ENCODE measurements around the gene VAV2.

VAV2 gene

GRCh38 chr9:133918111-133918813, 73.9 kb downstream of the VAV2 start:
- Histone ChIP-seq H2BK12ac (ENCODE audit: low read length) (no peak overlapping the region), H2AFZ (ENCODE audit: insufficient read depth, low read length, poor library complexity) (no peak overlapping the region), H3K4me2 (ENCODE audit: low read length) (no peak overlapping the region), H2AK5ac (ENCODE audit: low read length) (no peak overlapping the region), H4K8ac (ENCODE audit: low read depth, low read length) (peak overlapping the region; percentile 15), H3K9ac (ENCODE audit: low read length) (no peak overlapping the region), H3K4me3 (ENCODE audit: low read depth, low read length) (no peak overlapping the region), H3K9me3 (ENCODE audit: insufficient read depth, low read depth, low read length) (peaks cover 5% of the 10 kb centered on the region), H3K4ac (ENCODE audit: low read depth, low read length) (peak overlapping the region; percentile 80), H3K79me2 (ENCODE audit: control insufficient read depth, insufficient read depth, low read length, poor library complexity) (peaks cover 39% of the 10 kb centered on the region), H3K4me1 (ENCODE audit: control insufficient read depth in 1 of 2, insufficient read depth in 2 of 2, low read length in 2 of 2) (peaks cover 12 to 28% of the 10 kb centered on the region in 2 experiments), H2BK5ac (ENCODE audit: low read depth, low read length, poor library complexity) (no peak overlapping the region), H3K36me3 (ENCODE audit: control insufficient read depth in 1 of 2, insufficient read depth in 2 of 2, low read length in 2 of 2) (peaks cover 16 to 34% of the 10 kb centered on the region in 2 experiments), H3K23ac (ENCODE audit: low read length) (no peak overlapping the region), H3K27ac (ENCODE audit: low read depth, low read length) (no peak overlapping the region), H3K18ac (ENCODE audit: low read length) (no peak overlapping the region), H2BK120ac (ENCODE audit: insufficient read depth, low read length, poor library complexity) (no peak overlapping the region), H4K91ac (ENCODE audit: low read depth, low read length) (no peak overlapping the region), H3K14ac (ENCODE audit: low read length) (no peak overlapping the region), H3K79me1 (ENCODE audit: low read length) (peaks cover 5% of the 10 kb centered on the region), H3K27me3 (ENCODE audit: insufficient read depth, low read length) (no peaks in the 10 kb centered on the region), H4K12ac (ENCODE audit: low read depth, low read length) (no peak overlapping the region)
- WGBS (ENCODE audit: extremely low coverage, insufficient coverage, insufficient read length): no CpG with 5 or more reads among the region's 24 CpGs
- DNase-seq: no peak

- H3K4ac ChIP-seq (ENCODE audit: low read depth, low read length): peak overlapping the region; percentile 38
- no peaks in the 10 kb centered on the region for H3K27me3 ChIP-seq (ENCODE audit: insufficient read depth, low read length)
- H3K79me1 ChIP-seq (ENCODE audit: low read length): peaks cover 5% of the 10 kb centered on the region
- H4K12ac ChIP-seq (ENCODE audit: low read depth, low read length): no peak overlapping the region
- H4K91ac ChIP-seq (ENCODE audit: low read depth, low read length): no peak overlapping the region
- H3K18ac ChIP-seq (ENCODE audit: low read length): peak overlapping the region; percentile 2
- peaks cover 13 to 28% of the 10 kb centered on the region in 2 experiments for H3K4me1 ChIP-seq (ENCODE audit: control insufficient read depth in 1 of 2, insufficient read depth in 2 of 2, low read length in 2 of 2)
- H3K36me3 ChIP-seq (ENCODE audit: control insufficient read depth in 1 of 2, insufficient read depth in 2 of 2, low read length in 2 of 2): peaks cover 23 to 41% of the 10 kb centered on the region in 2 experiments
- no peak overlapping the region for H2AK5ac ChIP-seq (ENCODE audit: low read length)
- no peak overlapping the region for H3K14ac ChIP-seq (ENCODE audit: low read length)
- H3K9ac ChIP-seq (ENCODE audit: low read length): no peak overlapping the region
- no peak overlapping the region for H2BK5ac ChIP-seq (ENCODE audit: low read depth, low read length, poor library complexity)
- WGBS (ENCODE audit: extremely low coverage, insufficient coverage, insufficient read length): no CpG with 5 or more reads among the region's 5 CpGs
- H3K9me3 ChIP-seq (ENCODE audit: insufficient read depth, low read depth, low read length): peaks cover 5% of the 10 kb centered on the region
- H2AFZ ChIP-seq (ENCODE audit: insufficient read depth, low read length, poor library complexity): no peak overlapping the region
- H3K27ac ChIP-seq (ENCODE audit: low read depth, low read length): no peak overlapping the region
- H3K4me3 ChIP-seq (ENCODE audit: low read depth, low read length): no peak overlapping the region
- H3K79me2 ChIP-seq (ENCODE audit: control insufficient read depth, insufficient read depth, low read length, poor library complexity): peaks cover 44% of the 10 kb centered on the region
- H3K4me2 ChIP-seq (ENCODE audit: low read length): no peak overlapping the region
- no peak overlapping the region for H4K8ac ChIP-seq (ENCODE audit: low read depth, low read length)
- H3K23ac ChIP-seq (ENCODE audit: low read length): no peak overlapping the region
- no peak overlapping the region for H2BK12ac ChIP-seq (ENCODE audit: low read length)
- no peak overlapping the region for H2BK120ac ChIP-seq (ENCODE audit: insufficient read depth, low read length, poor library complexity)
- DNase-seq: no peak
Measured at GRCh38 chr9:133917375-133917774, 74.7 kb downstream of the VAV2 start.

GRCh38 chr9:133916159-133916541, 76.0 kb downstream of the VAV2 start:
- no peak for DNase-seq
- Histone ChIP-seq H4K91ac (ENCODE audit: low read depth, low read length) (no peak overlapping the region), H3K9me3 (ENCODE audit: insufficient read depth, low read depth, low read length) (peaks cover 5% of the 10 kb centered on the region), H3K4me2 (ENCODE audit: low read length) (no peak overlapping the region), H3K23ac (ENCODE audit: low read length) (no peak overlapping the region), H3K14ac (ENCODE audit: low read length) (no peak overlapping the region), H3K79me1 (ENCODE audit: low read length) (peaks cover 5% of the 10 kb centered on the region), H2BK120ac (ENCODE audit: insufficient read depth, low read length, poor library complexity) (no peak overlapping the region), H3K27ac (ENCODE audit: low read depth, low read length) (no peak overlapping the region), H3K18ac (ENCODE audit: low read length) (no peak overlapping the region), H3K9ac (ENCODE audit: low read length) (no peak overlapping the region), H2AFZ (ENCODE audit: insufficient read depth, low read length, poor library complexity) (no peak overlapping the region), H3K27me3 (ENCODE audit: insufficient read depth, low read length) (no peaks in the 10 kb centered on the region), H2BK12ac (ENCODE audit: low read length) (no peak overlapping the region), H3K36me3 (ENCODE audit: control insufficient read depth in 1 of 2, insufficient read depth in 2 of 2, low read length in 2 of 2) (peaks cover 21 to 38% of the 10 kb centered on the region in 2 experiments), H4K12ac (ENCODE audit: low read depth, low read length) (no peak overlapping the region), H2BK5ac (ENCODE audit: low read depth, low read length, poor library complexity) (no peak overlapping the region), H3K4me3 (ENCODE audit: low read depth, low read length) (no peak overlapping the region), H3K4me1 (ENCODE audit: control insufficient read depth in 1 of 2, insufficient read depth in 2 of 2, low read length in 2 of 2) (peaks cover 22 to 37% of the 10 kb centered on the region in 2 experiments), H3K4ac (ENCODE audit: low read depth, low read length) (peak overlapping the region; percentile 4), H4K8ac (ENCODE audit: low read depth, low read length) (no peak overlapping the region), H3K79me2 (ENCODE audit: control insufficient read depth, insufficient read depth, low read length, poor library complexity) (peaks cover 48% of the 10 kb centered on the region), H2AK5ac (ENCODE audit: low read length) (no peak overlapping the region)
- no CpG with 5 or more reads among the region's 16 CpGs for WGBS (ENCODE audit: extremely low coverage, insufficient coverage, insufficient read length)

- no peak overlapping the region for H2AFZ ChIP-seq (ENCODE audit: insufficient read depth, low read length, poor library complexity)
- no peak overlapping the region for H3K4me2 ChIP-seq (ENCODE audit: low read length)
- H4K12ac ChIP-seq (ENCODE audit: low read depth, low read length): no peak overlapping the region
- no peak overlapping the region for H3K9ac ChIP-seq (ENCODE audit: low read length)
- H3K14ac ChIP-seq (ENCODE audit: low read length): no peak overlapping the region
- H3K79me2 ChIP-seq (ENCODE audit: control insufficient read depth, insufficient read depth, low read length, poor library complexity): peaks cover 48% of the 10 kb centered on the region
- no peak overlapping the region for H4K91ac ChIP-seq (ENCODE audit: low read depth, low read length)
- H4K8ac ChIP-seq (ENCODE audit: low read depth, low read length): no peak overlapping the region
- H2BK120ac ChIP-seq (ENCODE audit: insufficient read depth, low read length, poor library complexity): no peak overlapping the region
- H3K23ac ChIP-seq (ENCODE audit: low read length): peak overlapping the region; percentile 1
- H3K4me1 ChIP-seq (ENCODE audit: control insufficient read depth in 1 of 2, insufficient read depth in 2 of 2, low read length in 2 of 2): peaks cover 22 to 37% of the 10 kb centered on the region in 2 experiments
- H3K27me3 ChIP-seq (ENCODE audit: insufficient read depth, low read length): no peaks in the 10 kb centered on the region
- H3K36me3 ChIP-seq (ENCODE audit: control insufficient read depth in 1 of 2, insufficient read depth in 2 of 2, low read length in 2 of 2): peaks cover 17 to 36% of the 10 kb centered on the region in 2 experiments
- H2BK5ac ChIP-seq (ENCODE audit: low read depth, low read length, poor library complexity): no peak overlapping the region
- no peak overlapping the region for H2BK12ac ChIP-seq (ENCODE audit: low read length)
- H3K4ac ChIP-seq (ENCODE audit: low read depth, low read length): no peak overlapping the region
- H3K18ac ChIP-seq (ENCODE audit: low read length): no peak overlapping the region
- H3K79me1 ChIP-seq (ENCODE audit: low read length): peaks cover 5% of the 10 kb centered on the region
- H3K9me3 ChIP-seq (ENCODE audit: insufficient read depth, low read depth, low read length): peaks cover 5% of the 10 kb centered on the region
- DNase-seq: no peak
- H3K27ac ChIP-seq (ENCODE audit: low read depth, low read length): no peak overlapping the region
- H2AK5ac ChIP-seq (ENCODE audit: low read length): no peak overlapping the region
- H3K4me3 ChIP-seq (ENCODE audit: low read depth, low read length): peak overlapping the region; percentile 57
- no CpG with 5 or more reads among the region's 30 CpGs for WGBS (ENCODE audit: extremely low coverage, insufficient coverage, insufficient read length)
Measured at GRCh38 chr9:133915534-133916158, 76.5 kb downstream of the VAV2 start.
